GM21423 (cell line): ENCODE measurements around the gene EZR.
A peak's percentile ranks its signal among the peaks of the same experiment; 100 is the strongest.
"Not testable (repeated sequence)": the region's sequence is repeated elsewhere in the genome, so short reads cannot be mapped to it uniquely, and the experiment has no call there.

ENCODE experiments used
- ATAC-seq: cut with Tn5 transposase; IDR thresholded peaks from one replicate; pipeline ENCODE4 v1.9.1; 2021; ENCODE audit warnings: mild to moderate bottlenecking, moderate library complexity; ENCODE audit not compliant: unreplicated experiment

Gene EZR

DNA sequence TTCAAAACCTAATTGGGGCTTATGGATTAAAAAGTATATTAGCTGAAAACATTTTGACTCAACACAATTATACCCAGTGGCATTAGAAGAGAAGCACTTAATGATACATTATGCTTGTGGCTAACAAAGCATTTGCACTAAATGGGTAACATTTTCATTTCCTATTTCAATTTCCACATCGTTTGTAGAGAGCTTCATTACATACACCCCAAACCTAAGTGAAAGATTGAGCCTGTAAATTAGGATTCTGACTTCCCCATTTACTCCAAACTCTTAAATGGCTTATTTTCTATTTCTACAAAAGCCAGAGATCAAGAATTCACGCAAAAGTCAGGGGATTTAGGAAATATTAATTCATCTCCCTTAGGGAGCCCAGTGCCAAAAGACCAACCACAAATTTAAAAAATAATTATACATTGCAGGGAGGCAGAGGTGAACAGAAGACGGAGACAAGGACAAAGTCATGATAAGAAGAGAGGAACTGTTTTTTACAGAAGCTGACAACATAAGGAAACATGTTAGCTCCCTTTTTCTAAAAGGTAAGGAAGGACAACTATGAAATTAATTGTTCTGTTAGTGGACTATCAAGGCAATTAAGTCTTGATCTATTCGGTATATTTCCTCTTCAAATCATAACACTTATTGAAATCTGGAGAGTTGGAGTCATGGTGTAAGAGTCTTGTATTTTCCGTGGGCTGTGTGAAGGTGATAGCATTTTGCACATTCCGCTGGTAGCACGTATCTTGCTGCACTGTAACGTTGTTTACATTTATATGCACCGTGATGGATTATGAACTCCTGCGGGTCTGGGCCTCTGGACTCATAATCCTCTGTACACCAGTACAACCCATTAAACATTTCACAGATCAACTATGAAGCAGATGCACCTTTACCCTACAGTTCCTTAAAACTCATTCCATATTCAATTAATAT lies 24.8 kb upstream of the EZR start:
- no peak for ATAC-seq

DNA sequence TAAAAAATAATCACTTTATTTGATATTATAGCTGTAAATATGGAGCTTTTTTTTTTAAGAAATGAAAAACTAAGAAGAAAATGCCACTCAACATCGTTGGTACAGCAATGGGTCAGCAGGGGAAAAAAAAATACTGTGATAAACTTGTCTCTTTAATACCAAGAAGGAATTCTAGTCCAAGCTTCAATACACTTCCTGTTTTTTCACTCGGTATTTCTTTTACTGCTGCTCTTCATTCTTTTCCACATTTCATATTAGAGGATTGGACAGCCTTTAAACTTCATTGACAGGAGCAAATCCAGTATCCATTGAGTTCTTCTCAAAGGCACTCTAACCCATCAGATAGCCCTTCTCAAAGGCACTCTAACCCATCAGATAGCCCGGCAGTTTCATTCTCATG lies 22.2 kb upstream of the EZR start:
- ATAC-seq, result no peak

DNA sequence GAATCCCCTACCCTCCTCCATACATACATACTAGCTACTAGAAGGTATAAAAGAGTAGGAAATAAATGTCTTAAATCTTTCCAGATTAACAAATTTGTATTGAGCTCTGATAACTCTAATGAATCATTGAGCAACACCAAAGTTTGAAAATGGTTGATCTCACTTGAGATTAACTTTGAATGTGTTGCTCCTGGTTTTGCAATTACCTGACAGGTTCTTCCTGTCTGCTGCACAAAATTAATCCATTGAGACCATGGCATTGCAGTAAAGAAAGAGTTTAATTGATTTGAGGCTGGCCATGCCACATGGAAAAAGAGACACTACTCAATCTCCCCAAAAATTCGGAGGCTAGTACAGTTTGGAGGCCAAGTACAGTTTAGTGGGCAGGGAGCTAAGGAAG lies 21.3 kb upstream of the EZR start:
- ATAC-seq, result no peak

DNA sequence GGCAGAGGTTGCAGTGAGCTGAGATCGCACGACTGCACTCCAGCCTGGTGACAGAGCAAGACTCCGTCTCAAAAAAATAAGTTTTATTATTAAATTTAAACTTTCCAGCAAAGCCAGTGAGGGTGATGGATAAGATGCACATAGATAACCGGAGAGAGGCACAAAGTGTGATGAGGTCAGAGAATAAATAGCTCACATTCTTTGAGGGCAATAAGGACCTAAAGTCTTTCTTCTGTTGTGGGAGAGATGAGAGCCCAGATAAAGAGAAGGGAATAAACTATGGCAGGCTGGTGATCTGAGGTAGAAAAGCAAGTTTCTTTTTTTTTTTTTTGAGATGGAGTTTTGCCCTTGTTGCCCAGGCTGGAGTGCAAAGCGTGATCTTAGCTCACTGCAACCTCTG lies 20.6 kb upstream of the EZR start:
- no peak for ATAC-seq

DNA sequence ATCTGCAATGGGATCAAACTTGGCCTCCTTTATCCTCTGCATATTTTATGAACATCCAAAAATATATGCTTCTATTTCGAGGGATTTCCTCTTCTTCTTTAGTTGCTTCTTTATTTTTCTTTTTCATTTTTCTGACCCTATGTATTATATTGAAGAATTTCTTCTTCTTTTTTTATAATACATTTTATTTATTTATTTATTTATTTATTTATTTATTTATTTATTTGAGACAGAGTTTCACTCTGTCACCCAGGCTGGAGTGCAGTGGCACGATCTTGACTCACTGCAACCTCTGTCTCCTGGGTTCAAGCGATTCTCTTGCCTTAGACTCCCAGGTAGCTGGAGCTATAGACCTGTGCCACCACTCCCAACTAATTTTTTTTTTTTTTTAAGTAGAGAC lies 19.6 kb upstream of the EZR start:
- not testable (repeated sequence) for ATAC-seq

DNA sequence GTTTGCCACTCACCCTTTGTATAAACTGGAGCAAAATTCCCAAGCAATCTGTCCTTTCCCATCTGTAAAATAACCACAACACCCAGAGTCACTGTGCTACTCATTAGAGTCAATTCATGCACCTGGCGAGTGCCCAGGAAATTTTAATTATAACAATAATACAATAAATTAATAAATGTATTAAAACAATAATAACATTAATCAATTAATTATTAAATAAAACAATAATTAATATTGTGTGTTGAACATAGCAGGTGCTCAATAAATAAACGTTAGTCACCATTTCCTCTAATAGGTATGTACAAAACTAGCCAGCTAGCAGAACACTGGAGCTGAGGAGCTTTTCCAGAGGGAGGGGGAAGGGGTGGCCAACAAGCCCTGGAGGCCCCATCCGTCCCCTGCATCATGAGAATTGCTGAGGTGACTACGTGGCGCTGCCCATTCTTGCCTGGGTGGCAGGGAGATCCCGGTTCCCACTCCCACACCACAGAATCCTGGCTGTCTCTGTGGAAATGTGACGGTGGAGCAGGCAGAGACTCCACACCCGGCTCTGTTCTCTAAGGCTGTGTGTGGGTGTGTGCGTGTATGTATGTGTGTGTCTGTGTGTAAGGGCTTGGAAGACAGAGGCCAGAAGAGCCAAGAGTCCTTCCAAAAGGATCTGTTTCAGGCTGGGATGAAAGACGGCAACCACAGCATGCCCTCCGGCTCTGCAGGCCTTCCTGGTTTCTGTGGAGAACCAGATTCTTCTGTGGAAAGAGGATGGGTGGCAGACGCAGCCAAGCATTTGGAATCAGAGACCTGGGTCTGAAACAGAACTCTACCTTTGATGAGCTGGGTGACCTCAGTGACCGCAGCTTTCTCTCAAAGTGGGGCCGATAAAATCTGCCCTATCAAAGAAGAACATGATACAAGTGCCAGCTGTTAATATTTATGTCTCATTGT lies 18.8 kb upstream of the EZR start:
- no peak for ATAC-seq

DNA sequence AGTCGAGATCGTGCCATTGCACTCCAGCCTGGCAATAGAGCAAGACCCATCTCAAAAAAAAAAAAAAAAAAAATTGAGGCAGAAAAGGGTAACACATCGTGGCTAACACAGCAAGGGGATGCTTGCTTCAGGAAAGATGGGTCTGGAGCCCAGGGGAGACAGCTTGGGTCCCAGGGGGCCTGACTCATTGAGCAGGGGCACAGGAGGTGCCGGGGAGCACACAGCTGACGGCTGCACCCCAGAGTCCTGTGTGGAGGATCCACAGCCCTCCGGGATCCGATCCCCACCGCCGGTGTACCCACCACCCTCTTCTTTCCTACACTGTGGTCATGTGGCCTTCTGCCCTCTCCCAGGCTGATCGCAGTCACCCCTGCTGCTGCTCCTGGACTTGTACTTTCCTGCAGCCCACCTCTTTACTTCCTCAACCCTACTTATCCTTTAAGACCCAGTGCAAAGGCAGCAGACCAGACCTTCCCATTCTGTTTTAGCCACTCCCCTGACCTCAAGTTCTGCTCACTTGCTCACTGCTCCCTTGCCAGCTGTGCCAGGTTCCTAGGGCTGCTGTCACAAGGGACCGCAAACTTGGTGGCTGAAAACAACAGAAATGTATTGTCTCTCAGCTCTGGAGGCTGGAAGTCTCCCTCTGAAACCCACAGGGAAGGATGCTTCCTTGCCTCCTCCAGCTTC lies 17.6 kb upstream of the EZR start:
- ATAC-seq, result no peak

DNA sequence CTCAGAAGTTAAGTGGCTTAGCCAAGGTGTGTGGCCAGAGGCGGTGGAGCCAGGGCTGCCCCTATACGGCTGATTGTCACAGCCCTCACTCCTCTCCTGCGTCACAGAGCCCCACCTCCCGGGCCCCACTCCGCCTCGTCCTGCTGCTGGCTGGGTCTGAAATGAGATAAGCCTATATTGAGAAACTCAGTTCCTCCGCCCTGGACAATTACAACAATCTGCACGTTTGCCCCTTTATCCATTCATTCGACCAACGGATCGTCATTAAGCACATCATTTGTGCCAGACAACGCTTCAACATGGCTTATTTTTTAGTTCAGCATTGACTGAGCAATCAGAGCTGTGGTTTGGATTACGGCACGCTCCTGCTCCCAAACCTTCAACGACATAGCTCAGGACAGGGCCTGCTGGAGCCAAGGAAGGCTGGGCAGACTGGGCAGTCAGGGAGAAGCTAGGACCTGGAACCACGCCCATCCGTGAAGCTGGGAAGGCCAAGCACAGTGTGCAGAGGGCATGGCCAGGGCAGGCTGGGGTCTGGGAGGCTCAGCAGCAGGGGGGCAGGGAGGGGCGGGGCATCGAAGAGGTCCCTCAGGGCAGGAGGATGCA lies 16.6 kb upstream of the EZR start:
- no peak for ATAC-seq

DNA sequence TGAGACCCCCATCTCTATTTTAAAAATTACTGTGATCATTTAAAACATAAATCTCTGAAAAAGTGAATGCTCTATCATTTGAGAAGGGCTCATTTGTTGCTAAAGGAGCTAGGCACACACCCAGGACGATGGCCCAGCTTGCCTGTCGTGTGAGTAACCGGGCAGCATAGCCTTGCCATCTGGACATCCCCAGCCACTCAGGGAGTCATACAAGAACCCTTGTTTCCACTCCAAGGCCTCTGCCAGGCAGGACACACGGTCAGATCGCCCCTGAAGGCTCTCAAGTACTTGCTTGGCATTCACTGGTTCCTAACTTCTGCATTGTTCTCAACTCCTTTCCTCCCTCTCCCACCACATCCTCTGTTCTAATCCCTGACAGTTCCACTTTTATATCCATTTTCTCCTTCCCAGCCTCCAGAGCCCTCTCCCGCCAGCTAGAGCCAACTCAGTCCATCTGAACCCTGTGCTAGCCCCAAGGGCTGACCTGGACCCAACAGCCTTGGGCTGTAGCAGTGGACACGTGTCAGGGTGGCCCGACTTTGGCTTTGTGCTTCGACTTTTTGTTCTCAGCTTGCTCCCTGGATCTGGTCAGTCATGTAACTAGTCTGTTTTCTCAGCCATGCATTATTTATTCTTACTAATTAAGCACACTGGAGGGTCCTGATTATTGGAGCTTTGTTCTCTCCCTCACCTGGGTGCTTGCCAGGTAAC lies 15.7 kb upstream of the EZR start:
- ATAC-seq, result no peak

DNA sequence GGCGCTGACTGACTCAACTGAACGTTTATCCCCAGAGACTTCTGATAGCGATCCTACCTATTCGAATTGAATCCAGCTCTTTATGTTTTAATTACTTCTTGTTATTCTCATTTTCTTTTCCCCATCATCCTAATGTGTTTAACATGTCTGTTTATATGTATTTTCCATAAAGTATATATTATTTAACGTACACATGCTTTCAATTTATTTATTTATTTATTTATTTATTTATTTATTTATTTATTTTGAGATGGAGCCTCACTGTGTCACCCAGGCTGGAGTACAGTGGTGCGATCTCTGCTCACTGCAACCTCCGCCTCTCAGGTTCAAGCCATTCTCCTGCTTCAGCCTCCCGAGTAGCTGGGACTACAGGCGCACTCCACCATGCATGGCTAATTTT lies 13.6 kb upstream of the EZR start:
- ATAC-seq, result not testable (repeated sequence)

DNA sequence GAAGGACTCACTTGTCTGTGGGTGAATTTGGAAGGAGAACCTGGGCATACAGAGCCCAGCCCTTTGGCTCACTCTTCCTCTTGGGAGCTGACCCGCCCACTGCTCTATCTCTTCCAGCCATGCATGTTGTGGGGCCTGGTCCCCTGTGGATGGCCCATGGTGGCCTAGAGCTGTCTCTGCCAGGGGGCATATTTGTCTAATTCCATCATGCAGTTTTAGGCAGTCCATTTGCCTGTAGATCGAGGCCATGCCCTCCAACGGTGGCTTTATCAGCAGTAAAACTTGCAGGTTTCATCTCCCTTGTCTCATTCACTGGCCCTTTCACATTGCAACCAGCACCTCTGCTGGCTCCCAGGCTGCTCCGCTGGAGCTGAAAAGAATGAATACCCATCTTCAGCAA lies 12.9 kb upstream of the EZR start:
- no peak for ATAC-seq

DNA sequence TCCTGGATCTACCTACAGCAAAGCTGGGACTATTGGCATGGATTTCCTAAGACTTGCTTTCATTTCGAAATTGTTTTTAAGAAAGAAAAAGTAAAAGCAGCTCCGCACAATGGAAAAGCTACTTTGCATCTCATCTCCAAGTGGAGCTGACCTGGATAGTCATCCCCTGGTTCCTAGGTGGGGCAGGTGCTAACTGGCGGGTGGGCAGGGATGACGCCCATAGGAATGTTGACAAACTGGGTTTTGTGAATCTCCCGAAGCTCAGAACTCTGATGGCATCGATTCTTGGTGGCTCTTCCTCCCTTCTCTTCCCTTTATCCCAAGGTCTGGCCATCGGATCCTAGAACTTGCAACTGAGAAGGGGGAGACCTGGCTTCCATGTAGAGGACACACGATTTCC lies 12.4 kb upstream of the EZR start:
- ATAC-seq, result no peak

DNA sequence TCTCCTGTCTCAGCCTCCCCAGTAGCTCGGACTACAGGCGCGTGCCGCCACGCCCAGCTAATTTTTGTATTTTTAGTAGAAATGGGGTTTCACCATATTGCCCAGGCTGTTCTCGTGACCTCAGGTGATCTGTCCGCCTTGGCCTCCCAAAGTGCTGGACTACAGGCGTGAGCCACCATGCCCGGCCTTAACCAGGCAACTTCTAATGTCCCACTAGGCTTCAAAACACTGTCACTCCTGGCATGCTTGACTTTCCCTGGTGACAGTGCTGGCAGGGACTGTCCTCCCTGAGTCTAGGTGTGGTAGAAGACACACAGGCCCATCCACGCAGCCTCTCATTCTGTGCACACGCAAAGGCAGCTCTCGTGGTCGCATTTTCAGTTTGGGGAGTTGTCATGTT lies 11.6 kb upstream of the EZR start:
- no peak for ATAC-seq

DNA sequence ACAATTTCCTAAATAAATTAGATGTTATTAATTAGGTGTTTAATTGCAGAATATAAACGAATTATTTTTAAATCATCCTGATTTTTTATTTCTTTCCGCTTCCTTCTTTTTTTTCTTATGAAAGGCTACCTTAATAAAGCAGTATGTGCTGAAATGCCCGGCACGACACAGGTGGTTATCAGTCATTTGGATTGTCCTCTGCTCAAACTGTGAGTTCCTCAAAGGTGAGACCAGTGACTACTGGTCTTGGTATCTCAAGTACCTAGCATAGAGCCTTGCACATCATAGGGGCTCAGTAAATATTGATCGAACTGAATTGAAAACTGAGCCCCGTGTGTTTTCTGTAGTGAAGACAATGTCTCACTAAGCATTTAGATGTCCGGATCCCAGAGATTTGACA lies 9.6 kb upstream of the EZR start:
- ATAC-seq, result no peak

DNA sequence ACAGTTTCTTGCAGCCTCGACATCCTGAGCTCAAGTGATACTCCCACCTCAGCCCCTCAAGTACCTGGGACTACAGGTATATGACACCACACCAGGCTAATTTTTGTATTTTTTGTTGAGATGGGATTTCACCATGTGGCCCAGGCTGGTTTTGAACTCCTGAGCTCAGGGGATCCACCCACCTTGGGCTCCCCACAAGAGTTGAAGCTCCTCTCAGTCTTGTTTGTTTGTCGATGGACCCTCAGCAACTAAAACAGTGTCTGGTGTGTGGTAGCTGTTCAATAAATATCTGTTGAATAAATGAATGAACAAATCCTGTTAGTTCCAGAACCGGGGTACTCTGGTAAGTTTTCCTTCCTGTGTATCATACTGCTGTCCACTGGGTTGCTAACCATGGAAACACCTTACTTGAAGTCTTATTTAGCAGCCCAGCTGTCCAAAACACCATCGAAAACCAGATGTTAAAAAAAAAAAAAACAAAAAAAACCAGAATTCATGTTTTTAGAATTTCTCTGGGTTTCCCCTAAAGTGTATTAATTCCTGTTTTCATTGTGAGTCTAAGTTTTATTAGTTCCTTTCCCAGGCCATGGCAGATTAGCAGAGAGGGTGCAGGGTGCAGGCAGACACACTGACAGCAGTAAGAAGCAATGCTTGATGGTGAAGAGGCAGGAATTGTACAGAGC lies 7.8 kb upstream of the EZR start:
- ATAC-seq, result peak; percentile 58

DNA sequence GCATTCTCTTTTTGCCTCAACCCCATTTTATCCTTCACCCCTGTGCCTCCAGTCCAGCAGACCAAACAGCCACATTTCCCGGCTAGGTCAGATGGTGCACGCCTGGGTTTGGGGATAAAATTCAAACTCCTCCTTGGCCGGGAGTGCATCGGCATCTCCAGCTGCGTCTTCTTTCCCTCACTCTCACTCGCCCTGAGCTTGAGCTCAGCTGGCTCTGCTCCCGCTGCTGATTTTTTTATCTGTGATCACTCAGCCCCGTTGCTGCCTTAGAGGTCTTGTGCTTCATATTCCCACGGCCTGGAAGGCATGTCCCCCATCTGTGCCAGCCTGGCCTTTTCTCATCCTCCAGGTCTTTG lies 6.8 kb upstream of the EZR start:
- ATAC-seq, result no peak

DNA sequence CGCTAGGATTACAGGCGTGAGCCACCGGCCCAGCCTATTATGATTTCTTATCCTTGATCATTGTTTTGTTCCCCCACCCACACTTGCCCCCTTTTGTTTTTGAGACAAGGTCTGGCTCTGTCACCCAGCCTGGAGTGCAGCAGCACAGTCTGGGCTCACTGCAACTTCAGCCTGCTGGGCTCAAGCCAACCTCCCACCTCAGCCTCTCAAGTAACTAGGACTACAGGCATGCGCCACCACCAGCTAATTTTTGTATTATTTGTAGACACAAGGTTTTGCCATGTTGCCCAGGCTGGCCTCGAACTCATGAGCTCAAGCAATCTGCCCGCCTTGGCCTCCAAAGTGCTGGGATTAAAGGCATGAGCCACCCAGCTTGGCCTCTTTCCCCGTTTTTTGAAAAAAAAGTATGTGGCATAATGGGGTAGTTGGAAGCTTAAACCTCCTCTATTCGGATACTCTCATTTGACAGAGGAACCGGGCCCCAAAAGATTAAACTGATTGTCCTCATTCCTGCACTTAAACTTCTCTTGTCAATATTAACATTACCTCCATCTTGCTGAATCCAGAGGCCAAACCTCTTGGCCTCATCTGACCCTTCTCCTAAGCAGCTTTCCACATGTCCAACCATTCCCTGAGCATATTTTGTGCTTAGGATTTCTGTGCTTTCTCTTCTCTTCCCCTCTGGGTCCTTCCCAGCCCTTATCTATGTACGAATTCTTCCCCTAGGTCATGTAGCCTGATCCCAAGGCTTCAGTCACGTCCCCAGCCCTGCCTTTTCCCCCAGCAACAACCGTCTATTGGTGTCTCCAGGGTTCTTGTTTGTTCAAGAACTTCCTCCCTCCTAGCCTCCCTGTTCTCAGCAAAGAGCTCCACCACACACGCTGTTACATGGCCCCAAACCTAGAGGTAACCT lies 6.1 kb upstream of the EZR start:
- no peak for ATAC-seq

DNA sequence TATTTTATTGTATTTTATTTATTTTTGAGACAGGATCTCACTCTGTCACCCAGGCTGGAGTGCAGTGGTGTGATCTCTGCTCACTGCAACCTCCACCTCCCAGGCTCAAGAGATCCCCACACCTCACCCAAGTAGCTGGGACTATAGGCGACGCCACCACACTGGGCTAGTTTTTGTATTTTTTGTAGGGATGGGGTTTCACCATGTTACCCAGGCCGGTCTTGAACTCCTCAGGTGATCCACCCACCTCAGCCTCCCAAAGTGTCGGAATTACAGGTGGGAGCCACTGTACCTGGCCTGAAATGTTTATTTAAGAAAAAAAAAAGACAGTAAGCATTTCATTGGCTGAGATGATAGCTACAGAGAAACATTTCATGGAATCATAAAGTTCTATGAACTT lies 4.4 kb upstream of the EZR start:
- ATAC-seq, result not testable (repeated sequence)
